HepG2 (cell line): ENCODE measurements around the gene GIPC3. TPM values are rescaled to one million over a fixed set of nuclear protein-coding genes. Genes with fewer than 3 reads are reported as not detected.

Source experiments
- CEBPB ChIP-seq: IDR thresholded peaks from 2 replicates; pipeline ENCODE4 v1.6.1; 2011; ENCODE audit warnings: low read depth, low read length, improper control_type of control experiment, borderline replicate concordance
- HNF1A ChIP-seq, 2 experiments: sonication (generic) in 1 of 2; formaldehyde crosslinking in 1 of 2; IDR thresholded peaks; 2 replicates each; pipeline versions ENCODE4 v1.4.0 to v1.6.1; 2016 to 2020; ENCODE audit warnings: borderline replicate concordance in 1 of 2, low read depth in 1 of 2, mild to moderate bottlenecking in 1 of 2, missing genetic modification reagents in 1 of 2
- MTF1 ChIP-seq: sonication (generic); formaldehyde crosslinking; IDR thresholded peaks from 2 replicates; pipeline ENCODE4 v1.5.0; 2020; ENCODE audit warnings: missing genetic modification reagents
- MXI1 ChIP-seq: IDR thresholded peaks from 3 replicates; pipeline ENCODE4 v1.6.1; 2012; ENCODE audit warnings: low read depth, low read length, inconsistent platforms, borderline replicate concordance
- NCOA5 ChIP-seq: sonication (generic); formaldehyde crosslinking; IDR thresholded peaks from 2 replicates; pipeline ENCODE4 v1.4.0; 2020; ENCODE audit warnings: missing genetic modification reagents
- NFE2L1 ChIP-seq: sonication (generic); formaldehyde crosslinking; IDR thresholded peaks from 2 replicates; pipeline ENCODE4 v1.4.0; 2020; ENCODE audit warnings: missing genetic modification reagents, mild to moderate bottlenecking, borderline replicate concordance
- NR3C1 ChIP-seq: sonication (generic); formaldehyde crosslinking; IDR thresholded peaks from 2 replicates; pipeline ENCODE4 v1.4.0; 2020; ENCODE audit warnings: missing genetic modification reagents
- ONECUT2 ChIP-seq: sonication (generic); formaldehyde crosslinking; IDR thresholded peaks from 2 replicates; pipeline ENCODE4 v1.4.0; 2020; ENCODE audit warnings: missing genetic modification reagents
- POLR2AphosphoS2 ChIP-seq: IDR thresholded peaks from 2 replicates; pipeline ENCODE4 v1.6.1; 2011; ENCODE audit warnings: low read depth, low read length, improper control_type of control experiment
- RERE ChIP-seq: IDR thresholded peaks from 2 replicates; pipeline ENCODE4 v1.6.1; 2016; ENCODE audit warnings: low read depth, missing genetic modification reagents, missing compliant biosample characterization
- SRF ChIP-seq: IDR thresholded peaks from 2 replicates; pipeline ENCODE4 v1.6.1; 2011; ENCODE audit warnings: mild to moderate bottlenecking, low read depth, low read length, moderate library complexity
- TFAP4 ChIP-seq: sonication (generic); IDR thresholded peaks from 2 replicates; pipeline ENCODE4 v1.6.1; 2016; ENCODE audit warnings: low read depth, borderline replicate concordance
- XBP1 ChIP-seq: sonication (generic); formaldehyde crosslinking; IDR thresholded peaks from 2 replicates; pipeline ENCODE4 v1.5.0; 2020; ENCODE audit warnings: missing genetic modification reagents
- ZFP36L2 ChIP-seq: sonication (generic); formaldehyde crosslinking; IDR thresholded peaks from 2 replicates; pipeline ENCODE4 v1.4.0; 2020; ENCODE audit warnings: missing genetic modification reagents
- ZNF331 ChIP-seq: sonication (generic); formaldehyde crosslinking; IDR thresholded peaks from 2 replicates; pipeline ENCODE4 v1.4.0; 2020; ENCODE audit warnings: missing genetic modification reagents
- ZNF605 ChIP-seq: sonication (generic); formaldehyde crosslinking; IDR thresholded peaks from 2 replicates; pipeline ENCODE4 v1.8.0; 2022; ENCODE audit warnings: mild to moderate bottlenecking, missing genetic modification reagents
- ZNF788 ChIP-seq: sonication (generic); formaldehyde crosslinking; IDR thresholded peaks from 2 replicates; pipeline ENCODE4 v1.5.0; 2020; ENCODE audit warnings: mild to moderate bottlenecking, missing genetic modification reagents, borderline replicate concordance
- ZNF850 ChIP-seq: sonication (generic); formaldehyde crosslinking; conservative IDR thresholded peaks from 2 replicates; pipeline ENCODE4 v1.9.0; 2021; ENCODE audit warnings: mild to moderate bottlenecking, missing genetic modification reagents
- polyA plus RNA-seq, 8 experiments: library from polyadenylated mRNA; depleted of rRNA in 3 of 8; stranded (reverse) in 7 of 8; unstranded in 1 of 8; fragments of >200 nt; fragmentation: Illumina TruSeq in 4 of 8; extraction: Trizol in 4 of 8; gene quantifications; 2 replicates each; pipeline versions ENCODE4 v1.2.1 to v1.2.3, GENCODE V29; 2011 to 2016; ENCODE audit warnings: low read depth in 4 of 8, missing spikeins in 1 of 8, mixed read lengths in 1 of 8; ENCODE audit not compliant: insufficient read depth in 1 of 8
- total RNA-seq, 5 experiments: library from RNA; depleted of rRNA; stranded (reverse); fragments of >200 nt; fragmentation: Illumina TruSeq; extraction: Trizol; gene quantifications; 2 replicates each; pipeline ENCODE4 v1.2.3, GENCODE V29; 2016; ENCODE audit warnings: low read depth in 1 of 5

GIPC3 gene
- total and polyA plus RNA-seq, 2 of the 13 experiments (the other 11 are each of a cell fraction or from before 2014, with no cell fraction given), result 0.05 TPM; not detected in 1

- TF ChIP-seq POLR2AphosphoS2 (no peak; the same call in 1 of the 2 replicates), ONECUT2 (CRISPR knock-in tag) (no peak), ZNF850 (CRISPR knock-in tag) (no peak), NR3C1 (CRISPR knock-in tag) (no peak), RERE (CRISPR knock-in tag) (no peak), ZFP36L2 (CRISPR knock-in tag) (no peak), NCOA5 (no peak), ZNF331 (CRISPR knock-in tag) (no peak), SRF (no peak), ZNF605 (CRISPR knock-in tag) (no peak), NFE2L1 (no peak), MXI1 (peak; percentile 48; the same call in 1 of the 3 replicates), HNF1A (IDR thresholded peaks at IDR 0.05; ENCODE audit: low read depth) (no peak), HNF1A (CRISPR knock-in tag; IDR thresholded peaks at IDR 0.05; ENCODE audit: borderline replicate concordance) (no peak), CEBPB (no peak), TFAP4 (peak; percentile 12; the same call in 1 of the 2 replicates), MTF1 (CRISPR knock-in tag) (no peak), XBP1 (CRISPR knock-in tag) (no peak), ZNF788 (CRISPR knock-in tag) (peak; percentile 55; the same call in 1 of the 2 replicates)
These were observed 40.3 kb upstream of the GIPC3 start (continued) for GRCh38 chr19:3544742-3545668.
